IMR-90 (cell line): Measurements from ENCODE around the gene ROR2. TPM values are rescaled to one million over a fixed set of nuclear protein-coding genes. Genes with fewer than 3 reads are reported as not detected.

Experiments used
- ATAC-seq: fragments of 200-7000 bp; cut with Tn5 transposase; 2 replicates; pipeline ENCODE4 v1.9.1; 2020; ENCODE audit warnings: low read depth, mild to moderate bottlenecking, moderate library complexity
- BruUV-seq: library from RNA; stranded (reverse); fragments of 400-500 nt; replicated peaks from 2 replicates; lab custom pipeline; 2021; lab: Mats Ljungman, UMichigan
- CTCF ChIA-PET: fragments of 300-600 bp; formaldehyde crosslinking; extraction: SDS; loops from one replicate; lab custom pipeline; 2021; ENCODE audit warnings: antibody characterized with exemption; lab: Yijun Ruan, JAX
- POLR2A ChIA-PET: fragments of 300-600 bp; sonication (Branson Sonifier 250); formaldehyde crosslinking; loops from one replicate; lab custom pipeline; 2022; ENCODE audit warnings: antibody characterized with exemption; ENCODE audit not compliant: unreplicated experiment; lab: Charles Lee
- DNase-seq: peaks from one replicate; pipeline ENCODE4 v3.0.0; 2013
- H2AFZ ChIP-seq: replicated peaks from 2 replicates; pipeline ENCODE3; 2013; ENCODE audit warnings: low read length, mild to moderate bottlenecking; ENCODE audit not compliant: poor library complexity
- H2AK5ac ChIP-seq: 2 replicates; pipeline ENCODE4 v1.6.1; 2013; ENCODE audit warnings: low read depth, low read length, inconsistent platforms
- H2AK9ac ChIP-seq: replicated peaks from 2 replicates; pipeline ENCODE3; 2013; ENCODE audit warnings: mild to moderate bottlenecking, low read depth, low read length, moderate library complexity; ENCODE audit not compliant: poor library complexity
- H2BK120ac ChIP-seq: 2 replicates; pipeline ENCODE4 v1.6.1; 2013; ENCODE audit warnings: low read depth, low read length, inconsistent platforms
- H2BK15ac ChIP-seq: 3 replicates; pipeline ENCODE4 v1.6.1; 2013; ENCODE audit warnings: low read depth, low read length, inconsistent platforms
- H2BK20ac ChIP-seq: 2 replicates; pipeline ENCODE4 v1.6.1; 2013; ENCODE audit warnings: low read depth, mild to moderate bottlenecking, inconsistent platforms, low read length, moderate library complexity
- H2BK5ac ChIP-seq: 2 replicates; pipeline ENCODE4 v1.6.1; 2013; ENCODE audit warnings: mild to moderate bottlenecking, low read depth, low read length, inconsistent platforms; ENCODE audit not compliant: poor library complexity, severe bottlenecking
- H3K14ac ChIP-seq: replicated peaks from 2 replicates; pipeline ENCODE4 v1.6.1; 2013; ENCODE audit warnings: low read depth, low read length, inconsistent platforms
- H3K18ac ChIP-seq: 2 replicates; pipeline ENCODE4 v1.6.1; 2013; ENCODE audit warnings: low read depth, low read length, control low read depth
- H3K23ac ChIP-seq: 2 replicates; pipeline ENCODE4 v1.6.1; 2013; ENCODE audit warnings: low read depth, low read length, inconsistent platforms
- H3K27ac ChIP-seq: 2 replicates; pipeline ENCODE4 v1.5.1; 2013; ENCODE audit warnings: mild to moderate bottlenecking, control low read depth, low read length; ENCODE audit not compliant: insufficient read depth
- H3K27me3 ChIP-seq: 2 replicates; pipeline ENCODE4 v1.6.1; 2013; ENCODE audit warnings: low read length; ENCODE audit not compliant: control insufficient read depth, insufficient read depth
- H3K36me3 ChIP-seq: 2 replicates; pipeline ENCODE4 v1.6.1; 2013; ENCODE audit warnings: low read length, mixed read lengths; ENCODE audit not compliant: control insufficient read depth, insufficient read depth
- H3K4ac ChIP-seq: 2 replicates; pipeline ENCODE4 v1.6.1; 2013; ENCODE audit warnings: low read depth, low read length, inconsistent platforms
- H3K4me1 ChIP-seq: 2 replicates; pipeline ENCODE4 v1.6.1; 2013; ENCODE audit warnings: low read length, mixed read lengths; ENCODE audit not compliant: control insufficient read depth, insufficient read depth
- H3K4me2 ChIP-seq: 2 replicates; pipeline ENCODE4 v1.6.1; 2013; ENCODE audit warnings: low read depth, mild to moderate bottlenecking, control low read depth, low read length, moderate library complexity
- H3K4me3 ChIP-seq: 2 replicates; pipeline ENCODE4 v1.5.1; 2013; ENCODE audit warnings: low read depth, mild to moderate bottlenecking, control low read depth, low read length, moderate library complexity; ENCODE audit not compliant: insufficient read depth
- H3K56ac ChIP-seq: 2 replicates; pipeline ENCODE4 v1.6.1; 2013; ENCODE audit warnings: low read length, inconsistent platforms; ENCODE audit not compliant: insufficient read depth; ENCODE audit errors: extremely low read depth
- H3K79me1 ChIP-seq, 2 experiments: 2 replicates each; pipeline ENCODE4 v1.6.1; 2013; ENCODE audit warnings: low read length in 2 of 2, inconsistent platforms in 1 of 2, low read depth in 1 of 2
- H3K9ac ChIP-seq: 2 replicates; pipeline ENCODE4 v1.6.1; 2013; ENCODE audit warnings: low read depth, low read length, control low read depth
- H3K9me1 ChIP-seq: 2 replicates; pipeline ENCODE4 v1.6.1; 2013; ENCODE audit warnings: low read length, inconsistent platforms; ENCODE audit not compliant: insufficient read depth
- H3K9me3 ChIP-seq: 2 replicates; pipeline ENCODE4 v1.6.1; 2013; ENCODE audit warnings: low read length; ENCODE audit not compliant: control insufficient read depth, insufficient read depth
- H4K20me1 ChIP-seq: 2 replicates; pipeline ENCODE4 v1.6.1; 2013; ENCODE audit warnings: low read length, inconsistent platforms; ENCODE audit not compliant: insufficient read depth
- H4K5ac ChIP-seq: 2 replicates; pipeline ENCODE4 v1.6.1; 2013; ENCODE audit warnings: mild to moderate bottlenecking, low read depth, low read length, control low read depth
- H4K8ac ChIP-seq, 2 experiments: 2 replicates each; pipeline ENCODE4 v1.6.1; 2013; ENCODE audit warnings: low read depth in 2 of 2, low read length in 2 of 2, control low read depth in 1 of 2, inconsistent platforms in 1 of 2
- H4K91ac ChIP-seq: 2 replicates; pipeline ENCODE4 v1.6.1; 2013; ENCODE audit warnings: low read depth, low read length, inconsistent platforms; ENCODE audit not compliant: insufficient read depth
- FOS ChIP-seq: fragments of 150-350 bp; IDR thresholded peaks from 2 replicates; pipeline ENCODE4 v1.6.1; 2016; ENCODE audit warnings: low read depth, low read length
- MAZ ChIP-seq: IDR thresholded peaks from 2 replicates; pipeline ENCODE4 v1.6.1; 2012; ENCODE audit warnings: low read depth, mild to moderate bottlenecking, low read length, improper control_type of control experiment, moderate library complexity, borderline replicate concordance
- WGBS, 2 experiments: methylation state at CpG; one replicate each; pipeline versions ENCODE4 v1.1.5 to v1.1.7; 2013; ENCODE audit warnings: missing lambda C conversion rate in 2 of 2; ENCODE audit not compliant: insufficient read length in 1 of 2; ENCODE audit errors: extremely low coverage in 2 of 2; 5-methylcytosine and 5-hydroxymethylcytosine counted together
- dilution Hi-C: fragments of 300-500 bp; cut with HindIII; formaldehyde crosslinking; loops from one replicate; pipeline ENCODE4 v1.14.3; 2018; ENCODE audit warnings: low sequenced_read_pairs; ENCODE audit not compliant: unreplicated experiment
- in situ Hi-C: fragments of 300-500 bp; cut with MboI; formaldehyde crosslinking; loops from 3 replicates; pipeline ENCODE4 v1.14.3; 2019; ENCODE audit warnings: low sequenced_read_pairs, inconsistent platforms, mixed read lengths
- intact Hi-C: fragments of 100-400 bp; cut with micrococcal nuclease; formaldehyde crosslinking; loops from 2 replicates; pipeline ENCODE4 v1.10.0; 2022
- polyA plus RNA-seq, 3 experiments: library from polyadenylated mRNA; depleted of rRNA; stranded (reverse); fragments of >200 nt; gene quantifications; 2 replicates each; pipeline ENCODE4 v1.2.3, GENCODE V29; 2012; ENCODE audit warnings: low replicate concordance in 1 of 3
- total RNA-seq: library from RNA; depleted of rRNA; stranded (reverse); fragments of >200 nt; gene quantifications from 2 replicates; pipeline ENCODE4 v1.2.3, GENCODE V29; 2012

ROR2 gene
- total and polyA plus RNA-seq, 2 of the 4 experiments (the other 2 are of a cell fraction) = 2.3 to 4.8 TPM

GRCh38 chr9:91677822-91678436 is 272.1 kb downstream of the ROR2 start:
- Histone ChIP-seq H3K56ac (no peak overlapping the region), H4K91ac (no peak overlapping the region), H4K8ac (no peak overlapping the region), H3K14ac (no peak overlapping the region), H2AK9ac (no peak overlapping the region), H3K4me3 (no peak overlapping the region), H3K4me2 (peak overlapping the region; percentile 23; the same call in 1 of the 2 replicates), H3K23ac (no peak overlapping the region), H2BK15ac (no peak overlapping the region), H3K27ac (no peak overlapping the region), H2AK5ac (no peak overlapping the region), H2BK5ac (no peak overlapping the region), H4K20me1 (no peaks in the 10 kb centered on the region), H2BK20ac (no peak overlapping the region), H3K36me3 (no peaks in the 10 kb centered on the region), H3K4me1 (peaks cover 10% of the 10 kb centered on the region), H3K79me1 (no peaks in the 10 kb centered on the region), H3K9me1 (no peaks in the 10 kb centered on the region), H3K9me3 (no peaks in the 10 kb centered on the region), H3K18ac (no peak overlapping the region), H3K27me3 (no peaks in the 10 kb centered on the region), H3K9ac (no peak overlapping the region), H4K5ac (no peak overlapping the region), H3K4ac (no peak overlapping the region), H2BK120ac (no peak overlapping the region), H2AFZ (no peak overlapping the region)
- no TSS peak for BruUV-seq
- dilution Hi-C loops = no loop called here
- ChIA-PET CTCF (no interaction called here), POLR2A (no interaction called here)
- WGBS, 2 experiments = no CpG with 5 or more reads among the region's 5 CpGs
- intact Hi-C loops = loop anchor here (5.0 kb wide), 1 partner anchor 51 kb away; no protein-coding TSS in a partner anchor
- no peak for DNase-seq
- in situ Hi-C loops = no loop called here
- no peak for ATAC-seq
- no peak for TF ChIP-seq FOS
- TF ChIP-seq MAZ = no peak
